Erythroblast (primary cell): ENCODE data around the gene PAN2.

Source experiments
- GATA1 ChIP-seq: IDR thresholded peaks from 2 replicates; pipeline ENCODE4 v1.6.1; 2011; ENCODE audit warnings: low read depth, mild to moderate bottlenecking, control low read depth, low read length, moderate library complexity
- POLR2A ChIP-seq: IDR thresholded peaks from 2 replicates; pipeline ENCODE4 v1.6.1; 2011; ENCODE audit warnings: mild to moderate bottlenecking, low read length

GRCh38 chr12:56358836-56359532 lies 25.2 kb upstream of the PAN2 start:
- TF ChIP-seq POLR2A (no peak), GATA1 (no peak)
